GM23248 (cell line): ENCODE results near the gene MLLT6.

Experiments used
- EZH2 ChIP-seq: fragments of 200-600 bp; sonication (generic); IDR thresholded peaks from 2 replicates; pipeline ENCODE4 v1.6.1; 2018; ENCODE audit warnings: antibody characterized with exemption, mild to moderate bottlenecking; ENCODE audit not compliant: insufficient read depth, poor library complexity, severe bottlenecking
- EZH2phosphoT487 ChIP-seq: fragments of 200-600 bp; sonication (generic); IDR thresholded peaks from 2 replicates; pipeline ENCODE4 v1.6.1; 2018; ENCODE audit warnings: antibody characterized with exemption, moderate library complexity, mild to moderate bottlenecking, low read depth; ENCODE audit not compliant: insufficient read depth

GRCh38 chr17:38709864-38710603 lies 5.0 kb downstream of the MLLT6 start:
- no peak for TF ChIP-seq EZH2
- no peak for TF ChIP-seq EZH2phosphoT487
